ENCODE results near the gene VEZF1.

Gene VEZF1

DNA sequence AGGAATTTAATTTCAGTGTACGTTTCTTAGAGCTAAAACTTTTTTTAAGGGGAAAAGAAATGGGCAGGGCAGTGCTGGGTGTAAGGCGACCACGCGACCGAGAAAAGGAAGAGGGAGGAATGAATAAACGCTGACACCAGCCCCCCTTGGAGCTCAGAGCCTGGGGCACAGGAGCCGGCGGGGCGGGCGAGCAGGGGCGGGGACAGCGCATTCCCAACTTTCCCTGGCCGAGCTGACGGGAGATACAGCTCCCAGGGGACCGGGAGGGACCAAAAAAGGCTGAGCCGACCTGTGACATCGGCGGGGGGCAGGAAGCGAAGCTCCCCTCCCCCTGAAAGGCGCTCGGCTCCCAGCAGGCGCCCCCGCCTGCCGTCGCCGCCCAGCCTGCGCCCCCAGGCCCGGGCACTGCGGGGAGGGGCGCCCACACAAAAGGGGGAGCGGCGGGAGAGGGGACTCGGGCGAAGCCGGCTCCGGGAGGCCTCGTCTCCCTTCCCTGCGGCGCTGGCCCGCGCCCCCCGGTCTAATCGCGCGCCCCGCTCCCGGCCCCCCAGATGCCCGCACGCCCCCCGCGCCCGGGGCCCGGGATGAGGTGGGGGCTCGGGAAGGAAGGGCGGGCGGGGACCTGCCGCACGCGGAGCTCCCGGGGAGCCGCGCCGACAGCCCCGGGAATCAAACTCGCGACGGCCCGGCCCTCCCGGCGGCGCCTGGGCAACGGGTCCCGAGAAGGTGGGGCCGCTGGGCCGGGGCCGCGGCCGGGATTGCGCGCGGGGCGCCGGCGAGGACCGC lies 33.5 kb downstream of the VEZF1 start:
- H3K27me3 Mint-ChIP-seq, result peaks cover 51% of the 10 kb centered on the region
- H3K27ac Mint-ChIP-seq, result no peak overlapping the region

DNA sequence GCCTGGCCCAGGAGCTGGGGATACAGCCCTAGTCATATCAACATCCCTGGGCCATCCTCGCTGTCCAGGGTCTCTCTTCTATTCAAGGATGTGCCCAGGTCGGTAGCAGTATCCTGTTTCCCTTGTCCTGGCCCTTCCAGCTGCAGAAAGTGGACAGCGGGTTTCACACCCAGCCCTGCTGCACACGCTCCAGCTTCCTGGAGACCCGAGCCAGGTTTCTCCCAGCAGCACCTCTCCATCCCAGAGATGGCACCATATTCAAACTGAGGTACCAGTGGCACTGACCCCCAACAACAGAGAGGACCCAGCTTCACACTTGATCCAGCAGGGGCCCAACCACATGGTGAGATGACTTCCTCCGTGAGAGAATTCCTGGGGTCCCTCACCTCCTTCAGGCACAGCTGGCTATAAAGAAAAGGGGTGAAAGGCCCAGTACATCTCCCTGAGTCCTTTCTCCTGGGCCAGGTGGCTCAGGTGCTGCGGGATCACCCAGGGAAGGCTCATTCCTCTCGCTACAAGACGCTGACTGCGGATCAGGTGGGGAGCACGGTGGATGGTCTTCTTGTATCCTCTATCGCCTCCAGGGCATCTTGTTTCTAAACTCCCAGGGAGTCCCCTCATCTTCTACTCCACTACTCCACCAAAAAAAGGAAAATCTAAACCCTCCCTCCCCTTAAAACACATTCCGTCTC lies 34.2 kb downstream of the VEZF1 start:
- Mint-ChIP-seq H3K27ac (no peak overlapping the region), H3K36me3 (ENCODE audit: low read depth) (no peaks in the 10 kb centered on the region), H3K4me3 (peak overlapping the region; percentile 26), H3K27me3 (peaks cover 45% of the 10 kb centered on the region), H3K9me3 (no peaks in the 10 kb centered on the region), H3K4me1 (ENCODE audit: low read depth) (peaks cover 44% of the 10 kb centered on the region)

More for the DNA sequence above, 33.5 kb downstream of the VEZF1 start:
- Mint-ChIP-seq H3K36me3 (ENCODE audit: low read depth) (no peaks in the 10 kb centered on the region), H3K4me1 (ENCODE audit: low read depth) (peaks cover 39% of the 10 kb centered on the region), H3K9me3 (no peaks in the 10 kb centered on the region), H3K4me3 (peak overlapping the region; percentile 26)

DNA sequence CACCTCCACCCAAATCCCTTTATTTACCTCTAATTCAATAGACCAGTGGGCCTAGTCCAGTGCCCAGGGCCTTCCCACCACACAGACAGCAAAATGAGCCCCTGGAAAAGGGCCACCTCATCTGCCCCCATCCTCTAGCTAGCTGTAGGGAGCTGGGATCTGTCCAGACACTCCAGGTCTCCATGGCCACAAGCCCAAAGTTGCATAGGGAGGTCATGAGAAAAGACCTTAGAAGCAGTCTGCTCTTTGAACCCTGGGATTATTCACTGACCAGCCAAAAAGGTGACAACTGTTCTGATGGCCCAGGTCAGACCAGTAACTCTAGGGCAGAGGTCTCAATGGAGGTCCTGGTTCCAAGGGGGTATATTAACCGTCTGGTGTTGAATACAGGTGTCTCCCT lies 34.8 kb downstream of the VEZF1 start:
- peaks cover 44% of the 10 kb centered on the region for H3K27me3 Mint-ChIP-seq
- H3K4me1 Mint-ChIP-seq (ENCODE audit: low read depth), result peaks cover 50% of the 10 kb centered on the region
- H3K9me3 Mint-ChIP-seq, result no peaks in the 10 kb centered on the region
- H3K27ac Mint-ChIP-seq, result no peak overlapping the region
- no peaks in the 10 kb centered on the region for H3K36me3 Mint-ChIP-seq (ENCODE audit: low read depth)
- no peak overlapping the region for H3K4me3 Mint-ChIP-seq

DNA sequence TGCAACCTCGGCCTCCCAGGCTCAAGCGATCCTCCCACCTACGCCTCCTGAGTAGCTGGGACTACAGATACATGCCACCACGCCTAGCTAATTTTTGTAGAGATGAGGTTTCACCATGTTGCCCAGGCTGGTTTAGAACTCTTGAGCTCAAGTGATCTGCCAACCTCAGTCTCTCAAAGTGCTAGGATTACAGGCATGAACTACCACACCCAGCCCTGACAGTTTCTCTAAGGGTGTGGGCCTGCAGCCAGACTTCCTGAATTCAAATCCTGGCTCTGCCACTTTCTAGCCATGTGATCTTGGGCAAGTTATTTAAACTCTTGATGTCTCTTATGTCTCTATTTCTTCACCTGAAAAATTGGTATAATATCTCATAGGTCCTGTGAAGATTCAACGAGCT lies 38.4 kb downstream of the VEZF1 start:
- no peak overlapping the region for H3K4me3 Mint-ChIP-seq
- no peak overlapping the region for H3K27ac Mint-ChIP-seq
- no peaks in the 10 kb centered on the region for H3K9me3 Mint-ChIP-seq
- peaks cover 30% of the 10 kb centered on the region for H3K27me3 Mint-ChIP-seq
- peaks cover 55% of the 10 kb centered on the region for H3K4me1 Mint-ChIP-seq (ENCODE audit: low read depth)
- H3K36me3 Mint-ChIP-seq (ENCODE audit: low read depth), result no peaks in the 10 kb centered on the region

DNA sequence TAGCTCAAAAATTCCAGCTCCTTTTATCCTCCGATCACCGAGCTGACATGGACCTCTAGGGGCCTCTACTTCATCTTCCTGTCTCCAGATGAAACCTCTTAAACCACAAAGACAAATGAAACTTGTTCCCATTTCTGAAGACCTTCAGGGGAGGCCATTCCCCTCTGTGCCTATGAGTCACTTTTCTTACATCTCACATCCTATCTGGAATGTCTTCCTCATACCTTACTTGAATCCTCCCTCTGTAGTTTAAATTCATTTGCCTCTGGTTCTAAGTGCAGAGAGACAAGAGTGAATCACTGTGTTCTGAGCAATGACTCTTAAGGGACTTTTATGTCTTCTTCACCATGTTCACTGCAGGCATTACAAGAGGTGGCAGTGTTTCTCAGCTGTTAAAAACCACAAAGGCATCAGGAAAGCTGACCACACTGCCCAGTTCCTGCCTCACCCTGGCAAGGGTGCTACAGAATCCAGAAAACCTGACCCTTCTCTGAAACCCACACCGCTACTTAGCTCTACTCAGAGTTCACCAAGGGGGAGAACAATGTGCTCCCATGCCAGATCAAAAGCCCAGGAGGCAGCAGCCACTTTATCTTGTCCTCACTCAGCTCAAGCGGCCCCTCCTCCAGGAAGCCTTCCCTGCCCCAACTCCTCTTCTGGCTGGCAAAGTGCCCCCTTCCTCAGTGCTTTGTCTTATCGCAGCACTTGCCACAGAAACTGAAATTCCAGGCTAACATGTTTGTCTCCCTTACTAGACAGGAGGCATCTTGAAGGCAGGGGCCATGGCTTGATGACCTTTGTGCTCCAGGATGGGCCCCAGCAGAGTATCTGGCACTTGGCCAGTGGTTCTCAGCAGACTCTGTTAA lies 39.3 kb downstream of the VEZF1 start:
- Mint-ChIP-seq H3K4me1 (ENCODE audit: low read depth) (peaks cover 49% of the 10 kb centered on the region), H3K27me3 (peaks cover 28% of the 10 kb centered on the region), H3K9me3 (no peaks in the 10 kb centered on the region), H3K4me3 (no peak overlapping the region), H3K27ac (no peak overlapping the region), H3K36me3 (ENCODE audit: low read depth) (no peaks in the 10 kb centered on the region)

DNA sequence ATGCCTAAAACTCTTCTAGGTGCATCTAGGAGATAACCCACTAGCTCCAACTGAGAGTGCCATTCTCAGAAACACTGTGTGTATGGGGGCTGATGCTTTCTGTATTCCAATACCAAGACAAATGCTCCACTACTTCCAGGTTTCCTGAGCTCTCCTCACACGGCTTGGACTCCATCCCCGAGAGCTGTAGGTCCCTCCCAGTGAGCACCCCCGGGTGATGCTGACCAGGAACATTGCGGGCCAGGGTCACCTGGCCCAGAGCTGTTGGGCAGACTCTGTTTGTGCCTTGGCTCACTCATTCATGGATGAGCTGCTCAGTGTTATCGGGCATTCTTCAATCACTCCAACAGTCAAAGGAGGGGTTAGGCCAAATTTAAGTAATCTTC lies 39.9 kb downstream of the VEZF1 start:
- H3K9me3 Mint-ChIP-seq, result no peaks in the 10 kb centered on the region
- H3K4me3 Mint-ChIP-seq, result no peak overlapping the region
- H3K36me3 Mint-ChIP-seq (ENCODE audit: low read depth), result no peaks in the 10 kb centered on the region
- peaks cover 32% of the 10 kb centered on the region for H3K27me3 Mint-ChIP-seq
- peaks cover 53% of the 10 kb centered on the region for H3K4me1 Mint-ChIP-seq (ENCODE audit: low read depth)
- no peak overlapping the region for H3K27ac Mint-ChIP-seq

DNA sequence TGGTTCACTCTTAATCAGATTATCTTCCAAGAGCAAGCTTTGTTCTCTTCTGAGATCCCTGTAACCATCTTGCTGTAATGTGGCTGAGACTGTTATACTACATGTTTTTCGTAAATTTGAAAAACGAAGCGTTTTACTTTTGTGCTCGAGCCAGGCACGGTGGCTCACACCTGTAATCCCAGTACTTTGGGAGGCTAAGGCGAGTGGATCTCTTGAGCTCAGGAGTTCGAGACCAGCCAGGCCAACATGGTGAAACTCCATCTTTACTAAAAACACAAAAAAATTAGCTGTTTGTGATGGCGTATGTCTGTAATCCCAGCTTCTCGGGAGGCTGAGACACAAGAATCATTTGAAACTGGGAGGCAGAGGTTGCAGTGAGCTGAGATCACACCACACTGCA lies 40.7 kb downstream of the VEZF1 start:
- Mint-ChIP-seq H3K36me3 (ENCODE audit: low read depth) (no peaks in the 10 kb centered on the region), H3K4me3 (peak overlapping the region; percentile 70), H3K27ac (no peak overlapping the region), H3K27me3 (peaks cover 28% of the 10 kb centered on the region), H3K4me1 (ENCODE audit: low read depth) (peaks cover 53% of the 10 kb centered on the region), H3K9me3 (no peaks in the 10 kb centered on the region)

DNA sequence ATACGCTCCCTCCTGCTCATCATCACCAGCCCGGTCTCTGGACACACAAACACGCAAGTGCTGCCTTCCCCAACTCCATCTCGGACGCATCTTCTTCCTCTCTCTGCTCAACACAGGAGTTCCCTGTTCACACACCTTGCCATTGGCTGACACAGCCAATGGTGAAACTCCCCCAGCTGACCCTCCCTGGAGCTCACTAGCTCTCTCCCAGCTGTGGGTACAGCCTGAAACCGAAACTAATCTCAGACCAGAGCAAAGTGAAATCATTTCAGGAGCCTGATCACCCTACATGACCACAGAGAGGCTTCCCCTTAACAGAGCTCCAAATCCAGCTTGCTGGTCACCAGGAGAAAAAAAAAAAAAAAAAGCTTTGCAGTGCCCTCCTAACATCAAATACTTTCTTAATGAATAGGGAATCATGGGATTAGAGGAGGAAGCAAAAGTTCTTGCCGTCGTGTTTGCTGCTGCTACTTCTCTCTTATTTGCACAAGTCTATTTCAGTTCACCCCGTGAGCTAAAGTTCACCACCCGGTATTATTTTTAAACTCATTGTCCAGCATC lies 41.2 kb downstream of the VEZF1 start:
- Mint-ChIP-seq H3K9me3 (no peaks in the 10 kb centered on the region), H3K27me3 (peaks cover 28% of the 10 kb centered on the region), H3K4me3 (peak overlapping the region; percentile 70), H3K4me1 (ENCODE audit: low read depth) (peaks cover 53% of the 10 kb centered on the region), H3K36me3 (ENCODE audit: low read depth) (no peaks in the 10 kb centered on the region), H3K27ac (no peak overlapping the region)

DNA sequence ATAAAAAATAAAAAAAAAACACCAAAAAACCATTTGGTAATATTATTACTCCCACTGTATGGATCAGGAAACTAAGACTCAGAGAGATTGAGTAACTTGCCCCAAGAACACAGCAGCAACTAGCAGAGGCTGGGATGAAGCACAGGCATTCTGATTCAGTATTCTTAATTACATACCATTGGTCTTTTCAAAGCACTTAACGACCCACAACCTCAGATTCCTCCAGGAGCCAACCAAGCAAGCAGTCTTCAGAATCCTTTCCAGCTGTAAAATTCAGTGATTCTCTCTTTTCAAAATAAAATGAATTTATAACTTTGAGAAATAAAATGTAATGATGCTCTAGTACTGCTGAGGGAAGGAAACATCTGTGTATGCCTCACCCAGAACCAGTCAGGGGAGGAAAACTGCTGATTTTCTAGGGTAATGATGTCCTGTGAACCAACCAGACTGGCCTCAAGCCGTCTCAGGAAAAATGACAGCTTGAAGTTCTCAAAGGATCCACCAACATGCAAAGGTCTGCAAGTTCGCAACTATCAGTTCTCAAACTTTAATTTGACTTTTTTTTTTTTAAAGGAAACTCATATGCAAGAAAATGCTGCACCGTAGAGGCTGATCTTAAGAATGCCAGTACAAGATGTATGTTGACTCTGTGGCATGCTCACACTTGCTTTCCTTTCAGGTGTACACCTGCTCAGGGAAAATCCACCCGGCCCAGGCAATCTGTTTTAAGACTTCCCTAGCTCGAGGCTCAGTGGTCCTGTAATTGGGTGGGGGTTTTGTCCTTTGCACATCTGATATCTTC lies 41.9 kb downstream of the VEZF1 start:
- H3K27ac Mint-ChIP-seq, result no peak overlapping the region
- no peaks in the 10 kb centered on the region for H3K9me3 Mint-ChIP-seq
- no peaks in the 10 kb centered on the region for H3K36me3 Mint-ChIP-seq (ENCODE audit: low read depth)
- peaks cover 33% of the 10 kb centered on the region for H3K27me3 Mint-ChIP-seq
- peak overlapping the region; percentile 70 for H3K4me3 Mint-ChIP-seq
- peaks cover 58% of the 10 kb centered on the region for H3K4me1 Mint-ChIP-seq (ENCODE audit: low read depth)

DNA sequence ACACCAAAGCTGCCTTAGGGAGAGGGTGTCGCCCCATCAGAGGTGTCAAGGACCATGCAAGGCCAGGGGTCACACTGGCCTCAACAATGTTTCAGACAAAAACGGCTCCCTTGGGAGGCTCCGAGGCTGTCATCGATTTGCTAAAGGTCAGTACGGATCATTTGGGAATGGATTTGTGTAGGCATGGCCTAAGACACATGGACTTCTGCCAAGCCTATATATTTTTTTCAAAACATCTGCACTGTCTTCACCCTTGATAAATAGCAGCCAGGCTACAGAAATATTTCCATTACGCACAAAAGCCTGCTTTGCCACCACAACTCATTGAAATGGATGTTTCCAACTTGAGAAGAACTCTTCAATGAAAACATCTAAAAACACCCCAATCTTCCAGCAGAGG lies 43.1 kb downstream of the VEZF1 start:
- Mint-ChIP-seq H3K4me1 (ENCODE audit: low read depth) (peaks cover 61% of the 10 kb centered on the region), H3K27me3 (peaks cover 36% of the 10 kb centered on the region), H3K36me3 (ENCODE audit: low read depth) (no peaks in the 10 kb centered on the region), H3K4me3 (no peak overlapping the region), H3K9me3 (no peaks in the 10 kb centered on the region), H3K27ac (no peak overlapping the region)

DNA sequence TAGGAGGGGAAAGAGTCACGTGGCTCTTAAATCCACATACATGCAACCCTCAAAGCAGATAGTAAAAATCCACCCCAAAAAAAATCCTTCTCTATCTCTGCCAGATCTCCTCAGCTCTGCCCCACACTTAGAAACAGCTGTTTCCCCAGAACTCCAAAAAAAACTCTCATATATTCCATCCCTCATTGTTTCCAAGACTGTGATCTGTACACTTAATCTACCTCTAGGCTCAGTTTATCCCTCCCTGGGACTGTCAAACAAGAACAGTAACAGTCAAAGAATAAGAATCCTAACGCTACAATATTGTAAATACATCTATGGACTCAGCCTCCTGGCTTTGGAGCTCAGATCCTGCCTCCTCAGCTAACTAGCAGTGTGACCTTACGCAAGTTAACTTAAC lies 44.4 kb downstream of the VEZF1 start:
- Mint-ChIP-seq H3K27ac (peak overlapping the region; percentile 12), H3K36me3 (ENCODE audit: low read depth) (no peaks in the 10 kb centered on the region), H3K4me1 (ENCODE audit: low read depth) (peaks cover 56% of the 10 kb centered on the region), H3K9me3 (no peaks in the 10 kb centered on the region), H3K27me3 (peaks cover 39% of the 10 kb centered on the region), H3K4me3 (no peak overlapping the region)

DNA sequence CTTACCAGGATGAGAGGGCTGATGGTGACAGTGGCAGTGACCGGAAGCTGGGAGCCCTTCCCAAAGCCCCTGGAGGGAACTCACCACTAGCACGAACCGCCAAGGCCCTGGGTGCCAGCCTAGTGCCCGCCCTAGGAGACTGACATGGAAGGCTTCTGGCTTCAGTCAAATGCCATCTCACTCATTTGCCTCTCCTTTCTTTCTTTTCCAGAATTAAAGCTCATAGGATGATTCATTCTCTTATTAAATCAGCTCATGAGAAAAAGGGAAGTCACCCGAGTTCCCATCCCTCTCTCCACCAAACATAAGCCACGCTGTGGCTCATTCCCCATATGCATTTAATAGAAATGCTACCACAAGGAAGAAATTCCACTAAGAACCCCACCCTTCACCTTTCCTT lies 44.9 kb downstream of the VEZF1 start:
- no peaks in the 10 kb centered on the region for H3K9me3 Mint-ChIP-seq
- no peaks in the 10 kb centered on the region for H3K36me3 Mint-ChIP-seq (ENCODE audit: low read depth)
- peaks cover 39% of the 10 kb centered on the region for H3K27me3 Mint-ChIP-seq
- H3K4me3 Mint-ChIP-seq, result no peak overlapping the region
- peaks cover 51% of the 10 kb centered on the region for H3K4me1 Mint-ChIP-seq (ENCODE audit: low read depth)
- H3K27ac Mint-ChIP-seq, result no peak overlapping the region

DNA sequence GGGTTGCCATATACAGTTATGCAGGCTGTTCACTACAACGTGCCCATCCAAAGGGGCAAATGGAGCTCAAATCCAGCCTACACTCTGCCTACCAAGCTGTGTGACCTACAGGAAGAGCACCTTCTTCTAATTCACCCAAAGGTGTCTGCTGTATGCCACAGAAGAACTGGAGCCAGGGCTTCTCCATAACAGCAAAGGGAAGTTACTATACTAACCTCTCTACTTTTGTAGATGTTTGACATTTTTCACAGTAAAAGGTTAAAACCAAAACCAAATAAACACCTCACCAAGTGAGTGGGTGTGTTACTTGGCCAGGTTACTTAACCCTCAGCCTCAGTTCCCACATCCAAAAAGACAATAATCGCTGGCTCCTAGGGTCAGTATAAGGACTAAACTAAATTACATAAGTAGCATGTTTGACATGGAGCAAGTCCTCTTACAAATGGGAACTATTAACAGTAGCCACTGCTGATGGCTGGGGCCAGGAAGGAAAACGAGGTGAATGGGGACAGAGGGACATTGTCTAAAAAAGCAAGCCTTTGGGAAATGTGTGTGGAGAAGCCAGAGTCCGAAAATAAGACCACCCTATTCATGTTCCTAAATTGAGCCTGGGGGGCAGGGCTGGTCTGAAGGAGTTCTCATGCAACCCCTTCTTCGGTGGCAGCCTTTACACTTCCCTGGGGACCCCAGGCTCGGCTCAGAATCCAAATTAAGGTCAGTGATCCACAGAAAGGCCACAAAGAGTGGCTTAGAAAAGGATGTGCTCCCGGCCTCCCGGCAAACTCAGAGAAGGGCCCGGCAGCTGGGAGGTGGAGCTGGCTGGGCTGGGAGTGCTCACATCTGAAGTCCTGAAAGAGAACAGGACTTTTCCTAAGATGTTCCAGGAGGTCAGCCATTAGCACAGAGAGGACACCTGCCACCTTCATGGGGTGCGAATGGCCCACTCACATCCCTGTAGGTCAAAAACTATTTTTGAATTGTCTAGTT lies 46.4 kb downstream of the VEZF1 start:
- Mint-ChIP-seq H3K4me1 (ENCODE audit: low read depth) (peaks cover 39% of the 10 kb centered on the region), H3K27ac (no peak overlapping the region), H3K4me3 (no peak overlapping the region), H3K9me3 (no peaks in the 10 kb centered on the region), H3K27me3 (peaks cover 32% of the 10 kb centered on the region), H3K36me3 (ENCODE audit: low read depth) (no peaks in the 10 kb centered on the region)
